ENCODE measurements around the gene MACROD1.

GRCh38 chr11:64077607-64078006 lies 88.3 kb downstream of the MACROD1 start:
- TF ChIP-seq HOXA7 (CRISPR knock-in tag; IDR thresholded peaks at IDR 0.05) (no peak), NR2F2 (IDR thresholded peaks at IDR 0.05; ENCODE audit: borderline replicate concordance, low read depth) (no peak), CHD4 (IDR thresholded peaks at IDR 0.05; ENCODE audit: borderline replicate concordance, low read length) (no peak), ZBTB43 (CRISPR knock-in tag; conservative IDR thresholded peaks at IDR 0.05) (no peak), MYC (CRISPR knock-in tag; IDR thresholded peaks at IDR 0.05; ENCODE audit: borderline replicate concordance) (no peak), IKZF4 (CRISPR knock-in tag; IDR thresholded peaks at IDR 0.05; ENCODE audit: borderline replicate concordance, low read depth, not compliant biosample characterization) (no peak), ZNF138 (CRISPR knock-in tag; IDR thresholded peaks at IDR 0.05; ENCODE audit: low read depth) (no peak), CTCF (CRISPR knock-in tag; IDR thresholded peaks at IDR 0.05) (no peak), ZNF350 (CRISPR knock-in tag; IDR thresholded peaks at IDR 0.05; ENCODE audit: borderline replicate concordance, low read depth) (no peak), REST (IDR thresholded peaks at IDR 0.05; ENCODE audit: borderline replicate concordance in 1 of 2, low read depth in 1 of 2, low read length in 2 of 2) (no peak), SMC3 (IDR thresholded peaks at IDR 0.05; ENCODE audit: low read length) (no peak)
- TF ChIP-seq, protein P1, sequence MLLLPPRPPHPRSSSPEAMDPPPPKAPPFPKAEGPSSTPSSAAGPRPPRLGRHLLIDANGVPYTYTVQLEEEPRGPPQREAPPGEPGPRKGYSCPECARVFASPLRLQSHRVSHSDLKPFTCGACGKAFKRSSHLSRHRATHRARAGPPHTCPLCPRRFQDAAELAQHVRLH (CRISPR knock-in tag; IDR thresholded peaks at IDR 0.05; ENCODE audit: borderline replicate concordance, low read depth), result no peak

All from HepG2 (cell line).